Activated CD4-positive, alpha-beta T cell treated with anti-CD3 and anti-CD28 coated beads for 24 hours (primary cell): ENCODE results near the gene EIF4EBP3.

ENCODE experiments used
- DNase-seq, 2 donors: peaks; one replicate each; pipeline ENCODE4 v3.0.0-alpha.2; 2020; ENCODE audit warnings: low read depth in 2 of 2

The EIF4EBP3 gene

DNA sequence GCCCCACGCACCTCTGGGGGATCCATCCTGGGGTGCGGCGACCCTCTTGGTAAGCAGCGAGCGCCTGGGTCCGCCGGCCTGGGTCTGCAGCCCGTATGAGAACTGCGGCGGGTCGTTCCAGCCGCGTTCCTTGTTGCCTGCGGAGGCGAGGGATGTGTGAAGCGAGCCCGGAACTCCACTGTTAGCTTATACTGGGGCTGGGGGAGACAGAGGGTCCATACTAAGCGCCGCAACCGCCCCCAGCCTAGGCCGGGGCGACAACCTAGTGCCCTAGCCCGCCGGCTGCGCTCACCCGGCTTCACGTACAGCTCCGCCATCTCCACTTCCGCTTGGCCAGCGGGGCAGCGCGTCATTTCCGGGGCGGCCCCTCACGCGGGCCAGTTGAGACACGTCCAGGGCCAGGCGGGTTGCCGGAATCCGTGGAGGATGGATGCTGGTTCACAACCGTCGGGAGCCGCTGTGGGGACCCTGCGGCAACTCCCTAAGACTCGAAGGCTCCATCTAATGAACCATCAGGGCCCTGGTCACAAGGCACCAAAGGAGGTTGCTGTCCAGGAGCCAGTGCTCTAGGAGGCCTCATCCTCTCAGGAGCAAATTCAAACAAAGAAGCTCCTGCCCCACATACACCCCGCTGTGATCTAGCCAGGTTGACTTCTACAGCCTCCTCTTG is 9.8 kb downstream of the EIF4EBP3 start, which contains the start of gene SRA1:
TSS of gene SRA1 (minus strand) at position 338 of the 670 bp plus-strand sequence. CDS start at position 317, 21 bp downstream.
- peak; percentile 70 to 85 for DNase-seq

DNA sequence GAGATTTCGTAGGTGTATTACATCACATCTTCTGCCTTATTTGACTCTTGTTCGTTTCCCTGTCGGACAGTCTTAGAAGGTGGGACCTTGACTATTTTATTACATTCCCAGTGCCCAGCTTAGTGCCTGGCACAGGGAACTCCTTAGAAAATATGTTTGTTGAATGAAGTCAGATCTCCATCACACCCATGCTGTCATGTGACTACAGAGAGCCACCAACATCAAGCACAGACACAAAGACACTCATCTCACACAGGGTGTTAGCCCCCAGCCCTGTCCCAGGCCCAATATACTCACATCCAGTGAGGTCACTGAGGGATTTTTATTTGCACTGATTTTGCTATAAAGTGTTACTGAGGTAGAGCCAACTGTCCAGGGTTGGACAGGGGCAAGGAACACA is 10.5 kb downstream of the EIF4EBP3 start:
- no peak for DNase-seq

DNA sequence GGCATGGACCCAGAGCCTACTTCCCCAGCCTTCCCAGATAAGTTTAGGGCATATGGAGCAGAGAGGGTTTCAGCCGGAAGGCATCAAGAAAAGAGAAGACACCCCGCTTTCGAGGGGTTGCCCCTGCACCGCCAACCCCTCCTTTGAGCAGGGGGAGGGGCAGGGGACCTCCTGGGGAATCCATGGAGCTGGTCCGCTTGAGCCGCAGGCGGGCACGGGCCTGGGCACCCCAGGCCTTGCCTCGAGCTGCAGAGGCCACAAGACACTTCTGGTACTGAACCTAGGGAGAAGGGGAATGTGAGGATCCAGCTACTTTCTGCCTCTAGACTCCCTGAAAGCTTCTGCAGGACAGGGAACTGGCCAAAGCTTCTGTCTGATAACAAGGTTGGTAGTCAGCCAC is 11.1 kb downstream of the EIF4EBP3 start:
- DNase-seq, result no peak

DNA sequence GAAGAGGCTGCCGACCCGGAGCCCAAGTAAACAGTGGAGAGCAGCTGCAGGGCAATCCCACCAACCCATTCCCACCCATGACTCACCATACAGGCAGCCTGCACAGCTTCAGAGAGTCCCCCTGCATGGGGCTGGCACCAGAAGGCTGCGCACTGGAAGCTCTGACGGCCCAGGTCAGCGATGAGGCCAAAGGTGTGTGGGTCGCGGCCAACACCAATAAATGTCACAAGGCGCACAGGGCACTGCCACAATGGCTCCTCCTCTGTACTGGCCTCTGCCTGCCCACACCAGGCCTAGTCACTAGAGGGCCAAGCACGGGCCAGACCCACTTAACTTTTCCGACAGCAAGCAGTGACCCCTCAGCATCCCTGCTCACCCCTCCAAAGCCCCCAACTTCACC is 12.8 kb downstream of the EIF4EBP3 start:
- no peak for DNase-seq

DNA sequence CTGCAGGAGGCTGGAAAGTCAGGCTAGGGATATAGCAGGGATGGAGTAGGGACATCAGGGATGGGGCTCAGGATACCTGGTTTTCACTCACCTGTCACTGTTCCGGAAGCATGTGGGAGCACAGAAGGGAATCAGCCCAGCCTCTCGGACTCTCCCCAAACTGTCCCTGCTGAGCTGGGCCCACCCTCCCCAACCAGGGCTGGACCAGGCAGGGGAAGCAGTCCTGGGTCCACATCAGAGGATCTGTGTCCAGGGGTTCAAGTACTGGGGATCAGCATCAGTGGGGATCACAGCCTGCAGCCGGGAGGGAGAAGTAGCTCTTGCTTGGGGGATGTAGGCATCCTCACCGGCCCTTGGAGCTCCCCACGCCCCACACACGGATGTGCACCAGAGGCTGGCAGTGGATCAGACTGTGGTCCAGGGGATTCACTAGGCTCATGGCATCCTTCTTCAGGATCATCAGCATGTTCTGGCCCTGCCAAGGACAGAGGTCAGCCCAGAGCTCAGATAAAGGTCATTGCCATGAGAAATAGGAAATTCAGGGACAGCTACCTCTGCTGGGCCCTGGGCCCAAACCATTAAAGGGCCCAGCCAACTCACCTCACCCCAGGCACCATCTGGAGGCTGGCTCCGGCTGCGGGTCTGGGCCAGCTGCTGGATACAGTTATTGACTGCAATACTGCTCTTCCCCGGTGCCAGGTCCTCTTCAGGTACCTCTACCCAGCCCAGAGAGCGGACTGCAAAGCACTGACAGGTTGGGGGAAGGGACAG is 14.5 kb downstream of the EIF4EBP3 start:
- no peak for DNase-seq

DNA sequence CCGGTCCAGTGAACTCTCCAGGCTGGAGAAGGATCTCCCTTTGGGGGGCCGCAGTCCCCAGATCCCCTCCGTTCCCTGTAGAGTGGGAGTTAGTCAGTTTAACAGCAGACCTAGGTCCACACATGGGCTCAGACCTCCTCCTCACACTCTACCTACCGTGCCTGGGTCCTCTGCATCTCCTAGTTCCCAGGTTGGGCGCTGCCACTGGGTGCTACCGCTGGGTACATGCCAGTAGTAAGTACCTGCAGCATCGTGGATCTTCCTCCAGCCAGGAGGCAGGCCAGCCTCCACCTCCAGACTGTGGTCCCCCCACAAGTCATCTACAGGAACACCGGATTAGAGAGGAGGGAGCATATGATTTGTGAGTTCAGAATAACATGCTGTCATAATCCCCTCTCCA is 16.1 kb downstream of the EIF4EBP3 start:
- no peak for DNase-seq

DNA sequence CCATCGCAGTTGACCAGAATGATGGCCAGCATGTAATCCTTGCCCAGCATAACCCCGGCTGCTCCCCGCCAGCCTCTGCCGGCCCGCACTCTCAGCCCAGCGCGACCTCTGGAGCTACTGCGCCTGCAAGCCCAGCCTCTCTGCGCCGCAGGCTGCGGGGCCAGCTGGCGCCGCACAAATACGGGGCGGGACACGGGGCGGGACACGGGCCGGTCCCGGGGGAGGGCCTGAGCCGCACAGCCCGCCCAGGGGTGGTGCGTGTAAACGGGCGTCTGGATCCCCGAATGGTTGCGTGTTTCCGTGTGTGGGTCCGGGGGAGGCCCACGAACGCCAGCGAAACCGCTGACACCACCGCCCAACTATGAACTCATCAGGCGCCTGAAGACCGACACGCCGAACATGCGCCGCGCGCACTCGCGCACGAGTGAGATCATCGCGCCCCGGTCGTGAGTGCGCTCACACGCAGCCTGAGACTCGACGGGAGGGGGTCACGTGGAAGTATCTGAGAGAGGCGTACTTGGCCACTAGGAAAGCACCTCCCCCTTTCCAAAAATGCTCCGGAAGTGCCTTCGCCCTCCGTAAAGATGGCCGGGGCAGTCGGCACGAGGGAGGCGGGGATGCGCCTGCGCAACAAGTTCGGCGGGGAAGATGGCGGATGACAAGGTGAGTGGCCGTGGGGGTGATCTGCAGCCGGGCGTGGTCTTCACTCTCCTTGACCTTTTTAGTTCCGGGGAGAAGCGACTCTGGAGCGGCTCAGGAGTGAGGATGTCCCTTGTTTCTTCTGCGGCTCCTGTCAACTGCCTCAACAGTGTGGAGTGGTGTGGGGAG is 16.9 kb downstream of the EIF4EBP3 start, which contains the start of the genes APBB3 and SLC35A4:
TSS of gene APBB3 (minus strand) at position 403 of the 828 bp plus-strand sequence. CDS start at position 50, 353 bp downstream.
TSS of gene SLC35A4 (plus strand) at position 633 of the 828 bp plus-strand sequence. CDS start 2,342 bp downstream, outside the sequence.
- peak; percentile 89 to 90 for DNase-seq

DNA sequence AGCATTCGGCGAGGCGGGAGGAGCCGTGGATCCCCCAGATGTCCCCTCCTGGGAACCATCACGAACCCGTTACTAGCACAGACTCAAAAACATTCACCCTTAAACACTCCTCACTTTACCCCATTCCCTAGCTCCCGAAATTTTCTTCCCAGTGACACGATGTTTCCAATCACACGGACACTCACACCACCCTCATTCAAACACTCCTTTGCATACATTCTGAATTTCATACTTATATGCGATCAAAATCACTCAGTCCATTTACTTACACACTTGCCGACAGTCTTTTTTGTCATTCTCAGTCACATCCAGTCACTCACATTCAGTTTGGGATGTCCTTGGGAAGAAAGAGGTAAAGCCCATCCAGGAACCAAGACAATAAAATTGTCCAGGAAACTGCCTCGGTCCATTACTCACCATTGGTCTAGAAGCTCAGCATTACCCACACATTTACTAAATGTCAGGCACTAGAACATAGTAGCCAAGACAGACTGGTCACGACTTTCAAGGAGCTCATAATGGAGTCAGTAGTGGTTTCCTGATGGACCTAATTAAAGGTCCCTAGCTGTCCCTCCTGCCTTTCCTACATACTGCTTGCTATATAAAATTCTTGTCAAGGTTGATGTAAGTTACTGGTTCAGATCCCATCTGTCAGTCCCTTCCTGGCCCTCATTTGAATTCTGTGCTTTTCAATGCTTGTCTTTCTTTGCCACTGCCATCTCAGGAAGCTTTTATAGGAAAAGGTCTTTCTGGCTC is 17.7 kb downstream of the EIF4EBP3 start:
- DNase-seq, result no peak

DNA sequence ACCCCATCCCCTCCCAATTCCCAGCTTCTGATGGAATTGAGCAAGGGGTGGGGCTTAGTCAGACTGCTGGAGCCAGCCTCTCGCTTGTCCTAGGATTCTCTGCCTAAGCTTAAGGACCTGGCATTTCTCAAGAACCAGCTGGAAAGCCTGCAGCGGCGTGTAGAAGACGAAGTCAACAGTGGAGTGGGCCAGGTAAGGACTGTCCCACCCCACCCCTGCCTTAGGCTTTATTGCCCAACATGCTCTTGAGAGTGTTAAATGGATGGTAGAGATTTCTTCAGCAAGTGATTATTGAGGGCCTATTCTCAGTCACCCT is 18.3 kb downstream of the EIF4EBP3 start:
- no peak for DNase-seq

DNA sequence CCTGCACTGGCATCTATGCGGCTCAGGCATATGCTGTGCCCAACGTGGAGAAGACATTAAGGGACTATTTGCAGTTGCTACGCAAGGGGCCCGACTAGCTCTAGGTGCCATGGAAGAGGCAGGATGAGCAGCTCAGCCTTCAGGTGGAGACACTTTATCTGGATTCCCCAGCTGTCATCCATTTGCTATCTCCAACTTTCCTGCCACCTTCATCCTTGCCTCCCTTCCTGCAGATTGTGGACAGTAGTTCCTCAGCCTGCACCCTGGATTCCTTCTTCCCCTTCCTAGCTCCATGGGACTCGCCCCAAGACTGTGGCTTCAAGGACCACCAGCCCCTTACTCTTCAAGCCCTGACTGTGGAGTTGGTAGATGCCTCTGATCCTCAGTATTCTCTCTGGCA is 19.2 kb downstream of the EIF4EBP3 start:
- DNase-seq, result no peak

DNA sequence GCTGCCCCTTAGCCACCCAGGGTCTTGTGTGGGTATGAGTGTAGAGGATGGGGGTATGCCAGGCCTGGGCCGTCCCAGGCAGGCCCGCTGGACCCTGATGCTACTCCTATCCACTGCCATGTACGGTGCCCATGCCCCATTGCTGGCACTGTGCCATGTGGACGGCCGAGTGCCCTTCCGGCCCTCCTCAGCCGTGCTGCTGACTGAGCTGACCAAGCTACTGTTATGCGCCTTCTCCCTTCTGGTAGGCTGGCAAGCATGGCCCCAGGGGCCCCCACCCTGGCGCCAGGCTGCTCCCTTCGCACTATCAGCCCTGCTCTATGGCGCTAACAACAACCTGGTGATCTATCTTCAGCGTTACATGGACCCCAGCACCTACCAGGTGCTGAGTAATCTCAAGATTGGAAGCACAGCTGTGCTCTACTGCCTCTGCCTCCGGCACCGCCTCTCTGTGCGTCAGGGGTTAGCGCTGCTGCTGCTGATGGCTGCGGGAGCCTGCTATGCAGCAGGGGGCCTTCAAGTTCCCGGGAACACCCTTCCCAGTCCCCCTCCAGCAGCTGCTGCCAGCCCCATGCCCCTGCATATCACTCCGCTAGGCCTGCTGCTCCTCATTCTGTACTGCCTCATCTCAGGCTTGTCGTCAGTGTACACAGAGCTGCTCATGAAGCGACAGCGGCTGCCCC is 19.8 kb downstream of the EIF4EBP3 start:
- DNase-seq, result no peak

DNA sequence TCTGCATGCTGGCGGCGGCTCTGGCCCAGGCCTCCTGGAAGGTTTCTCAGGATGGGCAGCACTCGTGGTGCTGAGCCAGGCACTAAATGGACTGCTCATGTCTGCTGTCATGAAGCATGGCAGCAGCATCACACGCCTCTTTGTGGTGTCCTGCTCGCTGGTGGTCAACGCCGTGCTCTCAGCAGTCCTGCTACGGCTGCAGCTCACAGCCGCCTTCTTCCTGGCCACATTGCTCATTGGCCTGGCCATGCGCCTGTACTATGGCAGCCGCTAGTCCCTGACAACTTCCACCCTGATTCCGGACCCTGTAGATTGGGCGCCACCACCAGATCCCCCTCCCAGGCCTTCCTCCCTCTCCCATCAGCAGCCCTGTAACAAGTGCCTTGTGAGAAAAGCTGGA is 20.4 kb downstream of the EIF4EBP3 start:
- DNase-seq, result no peak

DNA sequence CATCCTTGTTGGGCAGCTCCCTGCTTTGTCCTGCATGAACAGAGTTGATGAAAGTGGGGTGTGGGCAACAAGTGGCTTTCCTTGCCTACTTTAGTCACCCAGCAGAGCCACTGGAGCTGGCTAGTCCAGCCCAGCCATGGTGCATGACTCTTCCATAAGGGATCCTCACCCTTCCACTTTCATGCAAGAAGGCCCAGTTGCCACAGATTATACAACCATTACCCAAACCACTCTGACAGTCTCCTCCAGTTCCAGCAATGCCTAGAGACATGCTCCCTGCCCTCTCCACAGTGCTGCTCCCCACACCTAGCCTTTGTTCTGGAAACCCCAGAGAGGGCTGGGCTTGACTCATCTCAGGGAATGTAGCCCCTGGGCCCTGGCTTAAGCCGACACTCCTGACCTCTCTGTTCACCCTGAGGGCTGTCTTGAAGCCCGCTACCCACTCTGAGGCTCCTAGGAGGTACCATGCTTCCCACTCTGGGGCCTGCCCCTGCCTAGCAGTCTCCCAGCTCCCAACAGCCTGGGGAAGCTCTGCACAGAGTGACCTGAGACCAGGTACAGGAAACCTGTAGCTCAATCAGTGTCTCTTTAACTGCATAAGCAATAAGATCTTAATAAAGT is 21.1 kb downstream of the EIF4EBP3 start:
- no peak for DNase-seq

DNA sequence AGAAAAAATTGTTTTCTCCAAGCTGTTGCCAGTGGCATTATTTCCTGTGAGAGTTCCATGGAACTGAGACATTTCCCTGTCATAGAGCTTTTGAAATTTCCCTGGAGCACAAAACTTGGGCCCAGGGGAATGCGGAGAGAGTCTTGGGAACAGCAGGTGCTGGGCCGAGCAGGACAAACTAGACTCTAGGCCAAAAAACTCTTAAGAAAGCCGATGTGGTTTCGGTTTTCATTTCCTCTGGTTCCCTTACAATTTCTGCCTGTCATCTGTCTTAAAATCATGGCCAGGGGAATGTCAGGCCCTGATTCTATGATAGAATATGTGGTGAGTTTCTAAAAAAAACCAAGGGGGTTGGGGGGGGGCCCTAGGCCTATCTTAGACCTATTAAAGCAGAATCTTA is 21.7 kb downstream of the EIF4EBP3 start:
- DNase-seq, result no peak

DNA sequence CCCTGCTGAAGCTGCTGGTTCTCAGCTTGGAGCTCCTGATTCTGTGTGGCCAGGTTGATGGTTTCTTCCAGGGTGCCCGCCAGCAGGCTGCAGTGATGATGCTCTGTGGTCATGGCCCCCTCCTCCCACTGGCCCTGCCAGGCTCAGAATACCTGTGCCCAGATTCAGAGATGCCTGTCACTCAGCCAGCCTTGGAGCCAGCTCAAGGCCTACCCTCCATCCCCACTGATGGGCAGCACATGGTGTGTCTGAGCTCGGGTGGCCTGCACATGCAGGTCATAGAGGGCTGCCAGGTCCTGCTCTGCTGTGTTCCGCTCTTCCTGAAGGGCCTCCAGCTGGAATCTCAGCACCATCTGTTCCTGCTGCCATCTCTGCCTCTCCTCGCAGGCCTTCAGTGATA is 22.6 kb downstream of the EIF4EBP3 start:
- DNase-seq, result no peak

DNA sequence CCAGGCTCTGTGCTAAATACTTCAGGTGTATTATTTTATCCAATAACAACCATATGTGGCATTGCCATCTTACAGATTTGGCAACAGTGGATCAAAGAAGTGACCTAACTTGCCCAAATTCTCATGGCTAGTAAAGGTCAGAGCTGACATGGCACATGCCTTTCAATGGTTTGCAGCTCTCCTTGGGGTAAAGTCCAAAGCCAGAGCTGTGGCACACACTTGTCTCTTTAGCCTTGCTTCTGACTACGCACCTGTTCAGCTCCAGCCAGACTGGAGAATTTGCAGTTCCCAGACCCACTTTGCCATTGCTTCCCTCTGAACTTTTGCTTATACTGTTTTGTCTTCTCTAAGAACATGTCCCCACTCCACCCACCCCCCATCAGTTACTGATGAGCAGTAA is 23.0 kb downstream of the EIF4EBP3 start:
- no peak for DNase-seq

DNA sequence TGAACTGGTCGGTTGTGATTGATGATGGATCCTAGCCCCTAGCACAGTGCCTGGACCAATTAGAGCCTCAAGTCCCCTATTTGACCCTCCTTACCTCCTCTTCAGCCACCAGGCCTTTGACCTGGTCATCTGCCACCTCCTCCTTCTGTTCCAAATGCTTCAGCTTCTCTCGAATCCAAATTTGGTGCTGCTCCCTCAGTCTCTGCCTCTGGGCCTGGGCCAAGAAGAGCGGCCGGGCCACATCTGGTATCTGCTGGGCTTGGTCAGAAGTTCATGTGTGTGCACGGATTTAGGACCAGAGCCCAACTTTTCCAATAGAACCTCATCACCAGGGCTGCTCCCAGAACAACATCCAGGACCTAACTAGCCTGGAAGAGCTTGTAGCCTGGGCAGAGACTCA is 23.6 kb downstream of the EIF4EBP3 start:
- DNase-seq, result no peak

DNA sequence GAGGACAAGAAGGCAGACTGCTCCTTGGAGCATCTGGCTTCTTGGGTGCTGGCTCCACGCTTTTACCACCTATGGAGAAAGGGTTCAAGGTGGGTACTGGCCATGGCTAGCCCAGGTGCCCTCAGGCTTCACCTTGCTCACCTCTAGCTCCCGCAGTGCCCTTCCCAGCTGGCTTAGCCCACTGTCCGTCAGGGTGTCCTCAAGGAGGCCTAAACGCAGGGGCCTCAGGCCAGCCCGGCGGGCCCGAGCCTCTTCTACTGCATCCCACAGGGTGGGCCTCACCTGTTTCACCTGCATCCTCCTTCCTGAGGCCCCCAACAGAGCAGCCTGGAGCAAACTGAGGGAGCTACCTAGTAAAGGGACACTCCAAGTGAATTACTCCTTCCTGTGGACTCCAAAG is 26.2 kb downstream of the EIF4EBP3 start:
- DNase-seq, result no peak

DNA sequence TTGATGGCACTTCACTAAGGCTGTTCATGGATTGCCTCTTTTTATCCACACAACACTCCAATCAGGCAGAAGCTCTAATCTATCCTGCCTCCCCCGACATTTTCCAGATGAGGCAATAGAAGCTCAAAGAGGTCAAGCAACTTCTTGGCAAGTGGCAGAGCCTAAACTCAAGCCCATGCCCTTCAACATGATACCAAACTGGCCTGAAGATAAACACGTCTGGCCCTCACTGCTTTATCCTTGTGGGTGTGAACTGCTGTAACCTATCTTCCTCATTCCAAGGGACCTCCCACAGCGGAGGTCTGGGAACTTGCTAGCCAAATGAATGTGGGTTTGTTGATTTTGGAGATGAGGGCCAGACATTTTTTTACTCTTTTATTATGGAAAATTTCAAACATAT is 26.7 kb downstream of the EIF4EBP3 start:
- no peak for DNase-seq

DNA sequence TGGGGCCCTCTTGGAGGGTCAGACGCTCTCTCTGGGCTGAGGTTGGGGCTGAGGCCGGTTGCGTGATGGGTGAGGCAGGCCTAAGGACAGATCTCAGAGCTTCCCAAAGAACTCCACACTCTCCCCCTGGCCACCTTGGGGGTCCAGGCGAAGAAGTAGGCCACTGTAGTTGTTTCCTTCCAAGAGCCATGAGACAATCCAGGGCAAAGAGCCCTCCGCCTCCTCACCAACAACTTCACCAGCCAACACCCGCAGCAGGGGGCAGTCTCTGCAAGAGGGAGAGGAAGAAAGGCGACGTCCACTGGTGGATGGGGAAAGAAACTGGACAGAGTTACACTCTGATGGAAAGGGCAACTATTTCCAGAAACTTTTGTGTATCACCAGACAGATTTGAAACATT is 27.8 kb downstream of the EIF4EBP3 start:
- DNase-seq, result no peak

DNA sequence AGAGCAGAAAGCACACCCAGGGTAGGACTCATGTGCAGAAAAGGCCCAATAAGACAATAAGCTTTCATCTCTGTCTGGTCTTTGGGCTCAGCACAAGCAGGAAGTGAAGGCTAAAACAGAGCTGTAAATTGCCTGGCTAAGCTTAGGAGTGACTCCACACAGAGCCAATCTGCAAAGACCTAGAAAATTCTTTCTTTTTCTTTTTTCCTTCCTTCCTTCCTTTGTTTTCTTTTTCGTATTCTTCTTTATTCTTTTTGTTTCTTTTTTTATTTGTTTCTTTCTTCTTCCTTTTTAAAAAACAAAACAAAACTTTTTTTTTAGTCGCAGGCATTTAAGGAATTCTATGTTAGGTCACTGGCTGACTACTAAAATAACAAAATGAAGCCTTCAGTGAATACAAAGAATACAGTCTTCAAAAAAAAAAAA is 29.3 kb downstream of the EIF4EBP3 start:
- DNase-seq, result no peak
